GM12801 (cell line): ENCODE data around the gene KCNT1.

Experiments
- CTCF ChIP-seq: IDR thresholded peaks from one replicate; pipeline ENCODE4 v1.5.1; 2011; ENCODE audit warnings: control low read depth; ENCODE audit not compliant: insufficient read length; ENCODE audit errors: extremely low read depth

KCNT1 gene

GRCh38 chr9:135753391-135754105, 51.6 kb downstream of the KCNT1 start:
- TF ChIP-seq CTCF = no peak

- no peak for TF ChIP-seq CTCF
Measured at GRCh38 chr9:135756576-135756975, 54.6 kb downstream of the KCNT1 start.

- TF ChIP-seq CTCF = no peak
Measured at GRCh38 chr9:135757356-135757755, 55.4 kb downstream of the KCNT1 start.

- no peak for TF ChIP-seq CTCF
Measured at GRCh38 chr9:135758056-135758455, 56.1 kb downstream of the KCNT1 start.

- TF ChIP-seq CTCF = no peak
Measured at GRCh38 chr9:135758870-135759269, 56.9 kb downstream of the KCNT1 start.

- TF ChIP-seq CTCF = no peak
Measured at GRCh38 chr9:135759676-135760300, 57.8 kb downstream of the KCNT1 start.

GRCh38 chr9:135760465-135760864, 58.5 kb downstream of the KCNT1 start:
- TF ChIP-seq CTCF = no peak
